OCI-LY1 (cell line): ENCODE data around the gene CAT.

Source experiments
- CTCF ChIP-seq: fragments of 200-600 bp; sonication (generic), shearing (Covaris generic); IDR thresholded peaks from 2 replicates; pipeline ENCODE4 v1.5.1; 2017; ENCODE audit warnings: mild to moderate bottlenecking, antibody characterized with exemption, low read length, moderate library complexity, mixed read lengths
- EZH2 ChIP-seq: fragments of 200-600 bp; sonication (generic), shearing (Covaris generic); IDR thresholded peaks from 2 replicates; pipeline ENCODE4 v1.8.0; 2017; ENCODE audit warnings: borderline replicate concordance, mixed run types, mild to moderate bottlenecking, antibody characterized with exemption, low read length, moderate library complexity, mixed read lengths

DNA sequence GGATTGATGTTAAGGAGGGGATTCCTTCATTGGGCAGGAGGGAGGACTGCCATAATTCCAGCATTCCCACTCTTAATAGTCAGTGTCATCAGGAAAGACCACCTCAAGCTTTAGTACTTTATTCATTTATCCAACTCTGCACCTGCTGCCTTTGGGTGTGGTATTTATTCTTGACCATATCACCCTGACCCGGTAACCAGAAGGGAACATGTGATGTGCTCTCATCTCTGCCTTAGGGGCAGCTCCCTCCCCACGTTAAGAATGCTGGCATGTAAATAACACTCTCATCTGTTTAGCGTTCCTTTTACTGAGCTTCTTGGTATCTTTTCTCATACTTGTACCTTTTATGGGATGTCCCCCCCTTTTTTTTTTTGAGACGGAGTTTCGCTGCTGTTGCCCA is 7.7 kb downstream of the CAT start:
- no peak for TF ChIP-seq EZH2
- no peak for TF ChIP-seq CTCF
